SK-N-SH (cell line): Measurements from ENCODE around the gene LANCL2. TPM values are rescaled to one million over a fixed set of nuclear protein-coding genes. Genes with fewer than 3 reads are reported as not detected.

Experiments
- CTCF ChIA-PET: fragments of 300-600, 350-600 bp; formaldehyde crosslinking; extraction: SDS; loops from one replicate; lab custom pipeline; 2021; lab: Yijun Ruan, JAX
- POLR2A ChIA-PET: fragments of 350-600 bp; sonication (Branson Sonifier 250); formaldehyde crosslinking; extraction: SDS; loops from one replicate; lab custom pipeline; 2020; ENCODE audit warnings: antibody characterized with exemption, inconsistent platforms; lab: Yijun Ruan, JAX
- DNase-seq: peaks from one replicate; pipeline ENCODE4 v3.0.0; 2012
- H2AFZ ChIP-seq: fragments of 200-600 bp; sonication (generic); 2 replicates; pipeline ENCODE4 v1.8.1; 2016; ENCODE audit warnings: antibody characterized with exemption, mild to moderate bottlenecking, low read depth
- H3F3A ChIP-seq: fragments of 200-600 bp; sonication (generic); replicated peaks from 2 replicates; pipeline ENCODE3; 2016; ENCODE audit warnings: antibody characterized with exemption, mild to moderate bottlenecking; ENCODE audit not compliant: insufficient read depth
- H3K27ac ChIP-seq, 2 experiments: fragments of 200-500 bp in 1 of 2; fragments of 200-600 bp in 1 of 2; sonication (Bioruptor generic) in 1 of 2; sonication (generic), shearing (Covaris generic) in 1 of 2; 2 replicates each; pipeline versions ENCODE4 v1.5.1 to v1.6.1; 2014 to 2016; ENCODE audit warnings: low read depth in 2 of 2, inconsistent platforms in 1 of 2, low read length in 1 of 2, mild to moderate bottlenecking in 1 of 2, mixed read lengths in 1 of 2
- H3K27me3 ChIP-seq: fragments of 200-600 bp; sonication (generic), shearing (Covaris generic); 2 replicates; pipeline ENCODE4 v1.6.1; 2016; ENCODE audit warnings: mixed run types; ENCODE audit not compliant: insufficient read depth
- H3K36me3 ChIP-seq, 2 experiments: fragments of 200-500 bp in 1 of 2; fragments of 200-600 bp in 1 of 2; sonication (Bioruptor generic) in 1 of 2; sonication (generic) in 1 of 2; replicated peaks in 1 of 2; 2 replicates each; pipeline versions ENCODE3 to v1.5.1; 2014 to 2016; ENCODE audit warnings: low read length in 1 of 2, mild to moderate bottlenecking in 1 of 2; ENCODE audit not compliant: insufficient read depth in 2 of 2, control insufficient read depth in 1 of 2
- H3K4me1 ChIP-seq, 2 experiments: fragments of 200-500 bp in 1 of 2; fragments of 200-600 bp in 1 of 2; sonication (Bioruptor generic) in 1 of 2; sonication (generic), shearing (Covaris generic) in 1 of 2; 2 replicates each; pipeline versions ENCODE4 v1.5.1 to v1.6.1; 2014 to 2016; ENCODE audit warnings: low read depth in 1 of 2, low read length in 1 of 2, mixed run types in 1 of 2; ENCODE audit not compliant: insufficient read depth in 2 of 2, control insufficient read depth in 1 of 2
- H3K4me2 ChIP-seq: fragments of 200-600 bp; sonication (generic), shearing (Covaris generic); 2 replicates; pipeline ENCODE4 v1.6.1; 2017; ENCODE audit warnings: mixed run types
- H3K4me3 ChIP-seq, 2 experiments: fragments of 200-500 bp in 1 of 2; fragments of 200-600 bp in 1 of 2; sonication (Bioruptor generic) in 1 of 2; sonication (generic), shearing (Covaris generic) in 1 of 2; 2 replicates each; pipeline versions ENCODE4 v1.5.1 to v1.8.1; 2014 to 2016; ENCODE audit warnings: low read depth in 2 of 2, inconsistent platforms in 1 of 2, low read length in 1 of 2, mild to moderate bottlenecking in 1 of 2, mixed read lengths in 1 of 2, moderate library complexity in 1 of 2
- H3K79me2 ChIP-seq: fragments of 200-600 bp; sonication (generic); 2 replicates; pipeline ENCODE4 v1.8.1; 2017; ENCODE audit warnings: mild to moderate bottlenecking; ENCODE audit not compliant: insufficient read depth
- H3K9ac ChIP-seq: fragments of 200-600 bp; sonication (generic); 2 replicates; pipeline ENCODE4 v1.6.1; 2017; ENCODE audit warnings: mixed run types
- H3K9me2 ChIP-seq: fragments of 200-600 bp; sonication (generic); 2 replicates; pipeline ENCODE4 v1.6.1; 2017; ENCODE audit warnings: mixed run types
- H3K9me3 ChIP-seq: fragments of 200-600 bp; sonication (generic); 2 replicates; pipeline ENCODE4 v1.6.1; 2017; ENCODE audit warnings: mixed run types, mild to moderate bottlenecking, moderate library complexity
- H4K20me1 ChIP-seq: fragments of 200-600 bp; sonication (generic); 2 replicates; pipeline ENCODE4 v1.6.1; 2017; ENCODE audit warnings: mild to moderate bottlenecking, mixed run types; ENCODE audit not compliant: insufficient read depth
- EP300 ChIP-seq, 2 experiments: IDR thresholded peaks; 2 replicates each; pipeline versions ENCODE4 v1.4.0 to v1.6.1; 2012; ENCODE audit warnings: borderline replicate concordance in 1 of 2, low read depth in 1 of 2, low read length in 1 of 2
- EZH2phosphoT487 ChIP-seq: fragments of 200-600 bp; sonication (generic); IDR thresholded peaks from 2 replicates; pipeline ENCODE4 v1.6.1; 2017; ENCODE audit warnings: low read depth, mixed run types, mild to moderate bottlenecking, antibody characterized with exemption, moderate library complexity, borderline replicate concordance
- FOXJ3 ChIP-seq: sonication (generic); formaldehyde crosslinking; IDR thresholded peaks from 2 replicates; pipeline ENCODE4 v1.5.1; 2020; ENCODE audit warnings: mild to moderate bottlenecking, missing genetic modification reagents
- FOXM1 ChIP-seq: IDR thresholded peaks from 2 replicates; pipeline ENCODE4 v1.4.0; 2012; ENCODE audit warnings: low read depth, mild to moderate bottlenecking
- GABPA ChIP-seq: IDR thresholded peaks from 2 replicates; pipeline ENCODE4 v1.4.0; 2012; ENCODE audit warnings: low read depth, mild to moderate bottlenecking
- GATA2 ChIP-seq: sonication (generic); formaldehyde crosslinking; IDR thresholded peaks from 2 replicates; pipeline ENCODE4 v1.5.0; 2020; ENCODE audit warnings: mild to moderate bottlenecking, missing genetic modification reagents
- IRF3 ChIP-seq: fragments of 150-350 bp; IDR thresholded peaks from 2 replicates; pipeline ENCODE4 v1.6.1; 2016; ENCODE audit warnings: mild to moderate bottlenecking, low read depth, low read length
- NRF1 ChIP-seq: IDR thresholded peaks from 2 replicates; pipeline ENCODE4 v1.6.1; 2012; ENCODE audit warnings: low read depth, mild to moderate bottlenecking, low read length
- RCOR1 ChIP-seq: fragments of 150-350 bp; IDR thresholded peaks from 2 replicates; pipeline ENCODE4 v1.6.1; 2017; ENCODE audit warnings: antibody characterized with exemption, low read length
- RFX5 ChIP-seq: IDR thresholded peaks from 2 replicates; pipeline ENCODE4 v1.6.1; 2012; ENCODE audit warnings: mild to moderate bottlenecking, improper control_type of control experiment, low read length
- RXRA ChIP-seq: IDR thresholded peaks from 2 replicates; pipeline ENCODE4 v1.4.0; 2012; ENCODE audit warnings: low read depth, mild to moderate bottlenecking, borderline replicate concordance
- SIN3A ChIP-seq: IDR thresholded peaks from 2 replicates; pipeline ENCODE4 v1.6.1; 2012; ENCODE audit warnings: low read depth, mild to moderate bottlenecking, low read length, moderate library complexity, borderline replicate concordance
- SMC3 ChIP-seq: IDR thresholded peaks from 2 replicates; pipeline ENCODE4 v1.6.1; 2012; ENCODE audit warnings: low read depth, low read length, improper control_type of control experiment
- USF2 ChIP-seq: fragments of 150-350 bp; IDR thresholded peaks from 2 replicates; pipeline ENCODE4 v1.6.1; 2017; ENCODE audit warnings: antibody characterized with exemption, low read length, low read depth, borderline replicate concordance
- WGBS: methylation state at CpG from one replicate; pipeline ENCODE4 v1.1.6; 2017; ENCODE audit warnings: low lambda C conversion rate; 5-methylcytosine and 5-hydroxymethylcytosine counted together
- polyA plus RNA-seq, 3 experiments: library from polyadenylated mRNA; depleted of rRNA; stranded (reverse); fragments of >200 nt; gene quantifications; 2 replicates each; pipeline ENCODE4 v1.2.3, GENCODE V29; 2012
- TF ChIP-seq, protein P1 (sequence below): IDR thresholded peaks from 2 replicates; pipeline ENCODE4 v1.6.1; 2012; ENCODE audit warnings: mild to moderate bottlenecking, low read depth, low read length, moderate library complexity

LANCL2 gene
- polyA plus RNA-seq, 1 of the 3 experiments (the other 2 are of a cell fraction): 36.7 TPM

DNA sequence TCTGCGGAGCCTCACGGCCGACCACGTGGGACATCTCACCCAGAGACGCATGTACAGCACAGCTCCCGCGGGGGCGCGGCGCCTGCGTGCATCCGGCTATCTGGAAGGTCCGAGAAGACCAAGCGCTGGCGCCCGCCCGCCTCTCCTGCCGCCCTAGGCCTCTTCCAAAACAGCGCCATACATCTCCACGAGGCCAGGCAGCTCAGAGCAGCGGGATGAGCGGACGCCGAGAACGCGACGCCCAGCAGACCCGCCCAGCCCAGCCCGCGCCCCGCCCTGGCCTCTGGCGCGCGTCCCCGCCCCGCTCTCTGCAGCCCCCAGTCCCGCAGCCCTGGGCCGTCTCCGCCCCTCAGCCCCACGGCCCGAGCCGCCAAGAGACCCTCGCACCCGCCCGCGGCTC, 20.3 kb upstream of the LANCL2 start:
- H3K9ac ChIP-seq: no peak overlapping the region
- no peak overlapping the region for H2AFZ ChIP-seq
- no peaks in the 10 kb centered on the region for H3K79me2 ChIP-seq
- 90% methylated on average over 44 of the region's 46 CpGs for WGBS
- H3K36me3 ChIP-seq: no peaks in the 10 kb centered on the region
- ChIA-PET POLR2A (no interaction called here), CTCF (no interaction called here)
- no peak for TF ChIP-seq SIN3A
- no peaks in the 10 kb centered on the region for H3K27me3 ChIP-seq
- H4K20me1 ChIP-seq: no peaks in the 10 kb centered on the region
- H3K9me3 ChIP-seq: no peaks in the 10 kb centered on the region
- H3K9me2 ChIP-seq: no peaks in the 10 kb centered on the region
- no peak overlapping the region for H3K4me3 ChIP-seq
- H3F3A ChIP-seq: peaks cover 20% of the 10 kb centered on the region
- H3K4me2 ChIP-seq: no peak overlapping the region
- H3K4me1 ChIP-seq: peaks cover 0 to 16% of the 10 kb centered on the region in 2 experiments; a peak in 2 of 4 replicates
- no peak for DNase-seq
- H3K27ac ChIP-seq: no peak overlapping the region

DNA sequence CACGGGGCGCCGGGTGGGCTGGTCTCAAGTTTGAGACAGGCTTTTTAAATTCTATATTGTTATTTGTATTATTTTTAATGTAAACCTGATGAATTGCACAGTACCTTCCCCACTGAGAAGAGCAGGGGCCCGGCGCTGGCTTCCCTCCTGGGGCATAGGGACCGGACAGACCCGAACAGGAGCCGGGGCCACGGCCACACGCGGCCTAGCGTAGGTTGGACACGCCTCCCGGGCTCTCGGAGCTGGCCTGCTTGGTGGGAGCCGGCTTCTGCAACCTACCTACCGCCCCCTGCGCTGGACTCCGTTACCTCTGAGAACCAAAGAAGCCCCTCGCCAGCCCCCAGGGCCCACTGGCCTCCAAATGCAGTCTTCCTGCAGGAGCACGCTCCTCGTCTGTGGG, 19.8 kb upstream of the LANCL2 start:
- Histone ChIP-seq H3K4me1 (peaks cover 0 to 16% of the 10 kb centered on the region in 2 experiments; a peak in 2 of 4 replicates), H3K27ac (no peak overlapping the region), H3K9ac (no peak overlapping the region), H3K79me2 (no peaks in the 10 kb centered on the region), H4K20me1 (no peaks in the 10 kb centered on the region), H3K4me2 (no peak overlapping the region), H2AFZ (no peak overlapping the region), H3K9me3 (no peaks in the 10 kb centered on the region), H3K36me3 (no peaks in the 10 kb centered on the region), H3K4me3 (no peak overlapping the region), H3K9me2 (no peaks in the 10 kb centered on the region), H3F3A (peaks cover 20% of the 10 kb centered on the region), H3K27me3 (no peaks in the 10 kb centered on the region)
- WGBS: 80% methylated on average over 22 of the region's 22 CpGs
- ChIA-PET POLR2A (no interaction called here), CTCF (interaction anchor here (0.6 kb wide), 1 partner anchor 9 kb away, joined by 3 read pairs; no protein-coding TSS in a partner anchor)
- TF ChIP-seq RXRA: no peak
- no peak for TF ChIP-seq USF2
- TF ChIP-seq NRF1: no peak
- TF ChIP-seq RFX5: no peak
- TF ChIP-seq RCOR1: no peak
- TF ChIP-seq IRF3: no peak
- TF ChIP-seq, protein P1, sequence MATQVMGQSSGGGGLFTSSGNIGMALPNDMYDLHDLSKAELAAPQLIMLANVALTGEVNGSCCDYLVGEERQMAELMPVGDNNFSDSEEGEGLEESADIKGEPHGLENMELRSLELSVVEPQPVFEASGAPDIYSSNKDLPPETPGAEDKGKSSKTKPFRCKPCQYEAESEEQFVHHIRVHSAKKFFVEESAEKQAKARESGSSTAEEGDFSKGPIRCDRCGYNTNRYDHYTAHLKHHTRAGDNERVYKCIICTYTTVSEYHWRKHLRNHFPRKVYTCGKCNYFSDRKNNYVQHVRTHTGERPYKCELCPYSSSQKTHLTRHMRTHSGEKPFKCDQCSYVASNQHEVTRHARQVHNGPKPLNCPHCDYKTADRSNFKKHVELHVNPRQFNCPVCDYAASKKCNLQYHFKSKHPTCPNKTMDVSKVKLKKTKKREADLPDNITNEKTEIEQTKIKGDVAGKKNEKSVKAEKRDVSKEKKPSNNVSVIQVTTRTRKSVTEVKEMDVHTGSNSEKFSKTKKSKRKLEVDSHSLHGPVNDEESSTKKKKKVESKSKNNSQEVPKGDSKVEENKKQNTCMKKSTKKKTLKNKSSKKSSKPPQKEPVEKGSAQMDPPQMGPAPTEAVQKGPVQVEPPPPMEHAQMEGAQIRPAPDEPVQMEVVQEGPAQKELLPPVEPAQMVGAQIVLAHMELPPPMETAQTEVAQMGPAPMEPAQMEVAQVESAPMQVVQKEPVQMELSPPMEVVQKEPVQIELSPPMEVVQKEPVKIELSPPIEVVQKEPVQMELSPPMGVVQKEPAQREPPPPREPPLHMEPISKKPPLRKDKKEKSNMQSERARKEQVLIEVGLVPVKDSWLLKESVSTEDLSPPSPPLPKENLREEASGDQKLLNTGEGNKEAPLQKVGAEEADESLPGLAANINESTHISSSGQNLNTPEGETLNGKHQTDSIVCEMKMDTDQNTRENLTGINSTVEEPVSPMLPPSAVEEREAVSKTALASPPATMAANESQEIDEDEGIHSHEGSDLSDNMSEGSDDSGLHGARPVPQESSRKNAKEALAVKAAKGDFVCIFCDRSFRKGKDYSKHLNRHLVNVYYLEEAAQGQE: no peak
- no peak for TF ChIP-seq GATA2 (CRISPR knock-in tag)
- no peak for TF ChIP-seq FOXM1
- TF ChIP-seq EP300 (IDR thresholded peaks at IDR 0.05; ENCODE audit: borderline replicate concordance in 1 of 2, low read depth in 1 of 2, low read length in 1 of 2): no peak
- no peak for TF ChIP-seq EZH2phosphoT487
- no peak for TF ChIP-seq SMC3
- no peak for TF ChIP-seq FOXJ3 (CRISPR knock-in tag)
- no peak for TF ChIP-seq GABPA
- DNase-seq: no peak
